ENCODE measurements around the gene NKX2-2.

- TF ChIP-seq CTCF (IDR thresholded peaks at IDR 0.05) (no peak), POLR2A (IDR thresholded peaks at IDR 0.05) (no peak)
These were observed 838 bp upstream of the NKX2-2 start for GRCh38 chr20:21514553-21515251.

All from lower leg skin (tissue), 3 donors.